NOMO-1 treated with DMSO at 0.1 percent for 48 hours (cell line): Measurements from ENCODE around the gene YWHAG.
"Not testable (repeated sequence)": the region's sequence is repeated elsewhere in the genome, so short reads cannot be mapped to it uniquely, and the experiment has no call there.

ENCODE experiments used
- DNase-seq: peaks from one replicate; lab custom pipeline; 2025; ENCODE audit not compliant: unreplicated experiment; lab: John Stamatoyannopoulos, UW

Gene YWHAG

DNA sequence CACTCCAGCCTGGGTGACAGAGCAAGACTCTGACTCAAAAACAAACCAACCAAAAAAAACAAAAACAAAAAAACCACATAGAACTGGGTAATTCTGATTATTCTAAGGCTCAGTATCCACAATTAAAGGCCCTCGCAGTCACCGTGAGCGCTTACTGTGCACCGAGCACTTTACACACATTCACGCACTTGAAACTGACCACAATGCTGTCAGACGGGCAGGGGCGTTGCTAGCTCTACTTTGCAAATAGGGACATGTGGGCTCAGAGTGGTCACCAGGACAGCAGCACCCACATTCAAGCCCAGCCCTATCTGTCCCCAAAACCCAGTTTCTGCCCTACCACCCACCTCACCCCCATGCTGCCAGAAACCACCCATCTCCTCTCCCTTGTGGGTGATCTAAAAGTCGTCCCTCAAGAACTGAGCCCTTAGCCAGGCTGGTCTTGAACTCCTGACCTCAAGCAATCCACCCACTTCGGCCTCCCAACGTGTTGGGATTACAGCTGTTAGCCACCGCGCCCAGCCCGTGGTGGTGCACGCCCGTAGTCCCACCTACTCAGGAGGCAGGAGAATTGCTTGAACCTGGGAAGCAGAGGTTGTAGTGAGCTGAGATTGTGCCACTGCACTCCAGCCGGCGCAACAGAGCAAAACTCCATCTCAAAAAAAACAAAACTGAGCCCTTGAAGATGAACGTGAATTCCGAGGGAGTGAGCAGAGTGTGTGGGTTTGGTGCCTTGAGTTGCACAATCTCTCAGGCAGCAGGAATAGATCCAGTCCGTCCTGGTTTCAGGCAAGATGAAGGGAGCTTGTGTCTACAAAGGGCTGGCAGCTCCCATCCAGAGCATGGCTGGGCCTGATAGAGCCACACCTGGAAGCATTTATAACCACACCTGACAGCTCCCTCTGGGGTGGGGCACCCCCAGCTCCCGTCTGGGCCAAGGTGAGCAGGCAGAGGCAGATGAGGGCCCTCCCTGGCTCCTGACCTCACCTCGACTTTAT lies 61.7 kb downstream of the YWHAG start:
- no peak for DNase-seq

DNA sequence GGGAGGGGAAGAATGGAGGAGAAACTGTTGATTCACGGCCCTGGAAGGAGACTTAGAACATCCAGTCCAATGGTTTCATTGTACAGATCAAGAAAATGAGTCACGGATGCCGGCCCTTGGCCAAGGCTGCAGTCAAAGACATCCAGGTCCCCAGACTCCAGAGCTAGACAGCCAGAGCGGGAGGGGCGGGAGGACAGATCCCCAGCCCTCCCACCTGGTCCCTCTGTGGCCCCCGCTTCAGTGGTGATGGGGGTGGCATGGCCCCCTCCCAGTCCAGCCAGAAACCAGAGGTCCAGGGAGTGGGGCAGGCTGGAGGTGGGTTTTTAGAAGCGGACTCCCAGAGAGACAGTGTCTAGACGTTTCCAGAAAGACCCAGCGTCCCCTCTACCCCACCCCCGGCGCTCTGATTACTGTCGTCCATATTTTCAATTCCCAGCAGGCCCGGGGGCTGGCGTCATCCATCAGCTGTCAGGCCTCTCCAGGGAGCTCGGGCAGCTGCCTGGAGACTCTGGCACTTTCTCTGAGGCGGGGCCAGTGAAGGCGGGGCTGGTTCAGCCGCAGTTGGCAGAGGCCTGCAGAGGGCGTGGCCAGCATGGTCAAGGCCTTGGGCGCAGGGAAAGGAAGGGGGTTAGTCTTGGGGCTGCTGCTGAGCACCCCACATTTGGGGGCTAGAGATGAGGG lies 64.3 kb downstream of the YWHAG start:
- DNase-seq = peak; percentile 43

DNA sequence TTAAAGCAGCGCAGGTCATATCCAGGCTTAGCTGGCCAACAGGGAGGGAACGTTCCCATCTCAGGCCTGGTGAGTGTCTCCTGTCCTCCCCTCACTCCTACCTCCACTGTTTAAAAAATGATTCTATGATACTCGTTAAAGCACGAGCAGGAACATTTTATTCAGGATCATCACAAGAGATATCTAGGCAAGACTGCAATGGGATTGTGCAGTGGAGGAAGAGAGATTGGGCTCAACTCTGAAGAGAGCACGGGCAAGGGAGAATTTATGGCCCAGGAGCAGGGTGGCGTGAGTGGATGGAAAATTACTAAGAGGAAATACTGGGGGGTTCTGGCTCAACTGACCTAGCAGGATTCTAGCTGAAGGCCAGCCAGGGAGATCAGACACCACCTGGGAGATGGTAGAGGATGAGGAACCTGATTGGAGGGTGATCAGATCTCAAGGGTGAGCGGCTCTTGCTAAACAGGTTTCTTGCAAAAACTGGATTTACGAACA lies 65.3 kb downstream of the YWHAG start:
- DNase-seq = peak; percentile 35

DNA sequence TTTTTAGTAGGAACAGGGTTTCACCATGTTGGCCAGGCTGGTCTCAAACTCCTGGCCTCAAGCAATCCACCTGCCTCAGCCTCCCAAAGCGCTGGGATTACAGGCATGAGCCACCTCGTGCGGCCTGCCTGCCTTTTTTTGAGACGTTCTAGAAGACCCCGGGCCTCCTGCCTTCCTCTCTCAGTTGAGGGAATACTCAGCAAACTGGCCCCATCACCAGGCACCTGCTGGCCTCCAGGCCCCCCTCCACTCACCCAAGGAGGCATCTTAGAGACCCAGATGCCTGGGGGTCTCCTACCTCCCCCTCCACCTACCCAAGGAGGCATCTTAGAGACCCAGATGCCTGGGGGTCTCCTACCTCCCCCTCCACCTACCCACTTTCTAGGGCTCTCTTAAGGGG lies 65.9 kb downstream of the YWHAG start:
- not testable (repeated sequence) for DNase-seq

DNA sequence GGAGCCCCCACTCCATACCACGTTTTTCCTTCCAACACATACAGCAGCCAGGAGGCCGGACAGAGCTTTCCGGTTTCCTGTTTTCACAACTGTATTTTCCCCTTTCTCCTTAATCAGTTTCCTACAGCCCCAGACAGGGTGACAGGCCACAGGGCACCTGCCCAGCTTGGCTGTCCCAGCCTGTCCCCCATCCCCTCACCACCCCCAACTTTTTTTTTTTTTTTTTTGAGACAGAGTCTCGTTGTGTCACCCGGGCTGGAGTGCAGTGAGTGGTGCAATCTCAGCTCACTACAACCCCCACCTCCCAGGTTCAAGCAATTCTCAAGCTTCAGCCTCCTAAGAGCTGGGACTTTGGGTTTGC lies 66.6 kb downstream of the YWHAG start:
- peak; percentile 63 for DNase-seq

DNA sequence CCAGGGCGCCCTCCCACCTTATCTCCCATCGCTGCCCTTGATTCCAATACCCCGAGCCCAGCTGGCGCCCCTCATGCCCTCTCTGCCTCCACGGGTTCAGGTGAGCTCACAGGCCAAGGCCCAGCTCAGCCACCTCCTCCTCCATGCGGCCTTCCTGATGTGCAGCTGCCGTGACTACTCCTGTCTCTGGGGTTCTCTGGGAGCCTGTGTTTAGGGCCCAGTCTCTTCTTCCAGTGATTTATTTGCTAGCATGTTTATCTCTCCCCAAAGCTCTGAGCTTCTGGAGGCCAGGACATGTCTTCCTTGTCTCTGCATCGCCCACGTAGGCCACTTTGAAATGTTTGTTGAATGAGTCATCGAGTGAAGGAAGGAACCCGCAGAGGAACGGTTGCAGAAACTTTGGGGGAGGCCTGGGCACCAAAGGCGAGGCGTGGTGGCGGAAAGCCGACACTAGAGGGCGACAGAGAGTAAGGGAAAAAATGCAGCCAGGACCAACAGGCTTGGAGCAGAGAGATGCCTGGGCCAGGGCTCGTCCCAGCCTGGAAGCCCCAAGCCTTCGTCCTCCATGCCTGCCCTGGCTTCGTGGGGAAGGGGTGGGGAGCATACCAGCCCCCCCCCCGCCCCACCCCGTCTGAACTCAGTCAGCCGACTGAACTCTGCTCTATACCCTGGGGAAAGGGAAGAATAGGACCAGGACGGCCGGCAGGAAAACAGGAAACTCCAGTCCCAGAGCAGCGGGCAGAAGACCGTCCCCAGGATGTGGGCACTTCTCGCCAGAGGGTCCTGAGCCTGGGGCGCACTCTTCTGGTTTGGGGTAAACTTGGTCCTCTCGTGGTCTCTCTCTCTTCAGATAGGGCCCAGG lies 67.2 kb downstream of the YWHAG start:
- peak; percentile 100 for DNase-seq

DNA sequence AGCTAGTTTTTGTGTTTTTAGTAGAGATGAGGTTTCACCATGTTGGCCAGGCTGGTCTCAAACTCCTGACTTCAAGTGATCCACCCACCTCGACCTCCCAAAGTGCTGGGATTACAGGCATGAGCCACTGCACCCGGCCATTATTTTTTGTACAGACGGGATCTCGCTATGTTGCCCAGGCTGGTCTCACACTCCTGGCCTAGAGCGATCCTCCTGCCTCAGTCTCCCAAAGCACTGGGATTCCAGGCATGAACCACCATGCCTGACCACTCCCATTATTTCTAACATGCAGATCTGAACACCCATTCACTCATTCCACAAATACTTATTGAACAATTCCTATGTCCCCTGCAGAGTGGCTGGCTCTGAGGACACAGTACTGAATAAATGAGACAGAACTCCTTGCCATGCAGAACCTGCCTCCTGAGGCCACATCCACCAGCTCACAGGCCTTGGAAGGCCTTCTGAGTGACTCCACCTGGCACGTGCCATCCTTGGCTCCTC lies 67.9 kb downstream of the YWHAG start:
- not testable (repeated sequence) for DNase-seq

DNA sequence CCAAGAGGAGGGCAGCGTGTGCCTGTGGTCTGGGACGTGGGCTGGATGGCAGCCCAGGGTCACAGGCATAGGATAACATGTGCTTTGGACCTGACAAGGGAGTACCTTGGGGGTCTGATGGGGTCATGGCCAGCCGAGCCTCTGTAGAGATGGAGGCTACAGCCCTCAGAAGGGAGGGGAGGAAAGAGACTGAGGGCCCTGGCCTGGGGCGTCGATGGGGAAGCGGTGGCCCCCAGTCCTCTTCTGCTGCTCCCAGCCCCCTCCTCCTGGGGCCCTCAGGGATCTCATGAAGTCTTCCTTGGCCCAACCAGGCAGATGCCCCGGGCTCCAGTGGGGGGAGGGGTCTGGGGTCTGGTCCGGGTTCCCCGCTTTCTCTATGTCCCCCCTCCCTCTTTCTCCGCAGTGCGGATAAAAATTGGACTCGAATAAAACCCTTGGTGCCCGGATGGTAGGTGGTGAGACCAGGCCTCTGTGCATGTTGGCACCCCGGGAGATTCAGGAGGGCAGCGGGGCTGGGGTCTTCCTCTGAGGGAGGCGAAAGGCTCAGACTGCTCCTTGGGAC lies 71.9 kb downstream of the YWHAG start:
- DNase-seq = no peak

DNA sequence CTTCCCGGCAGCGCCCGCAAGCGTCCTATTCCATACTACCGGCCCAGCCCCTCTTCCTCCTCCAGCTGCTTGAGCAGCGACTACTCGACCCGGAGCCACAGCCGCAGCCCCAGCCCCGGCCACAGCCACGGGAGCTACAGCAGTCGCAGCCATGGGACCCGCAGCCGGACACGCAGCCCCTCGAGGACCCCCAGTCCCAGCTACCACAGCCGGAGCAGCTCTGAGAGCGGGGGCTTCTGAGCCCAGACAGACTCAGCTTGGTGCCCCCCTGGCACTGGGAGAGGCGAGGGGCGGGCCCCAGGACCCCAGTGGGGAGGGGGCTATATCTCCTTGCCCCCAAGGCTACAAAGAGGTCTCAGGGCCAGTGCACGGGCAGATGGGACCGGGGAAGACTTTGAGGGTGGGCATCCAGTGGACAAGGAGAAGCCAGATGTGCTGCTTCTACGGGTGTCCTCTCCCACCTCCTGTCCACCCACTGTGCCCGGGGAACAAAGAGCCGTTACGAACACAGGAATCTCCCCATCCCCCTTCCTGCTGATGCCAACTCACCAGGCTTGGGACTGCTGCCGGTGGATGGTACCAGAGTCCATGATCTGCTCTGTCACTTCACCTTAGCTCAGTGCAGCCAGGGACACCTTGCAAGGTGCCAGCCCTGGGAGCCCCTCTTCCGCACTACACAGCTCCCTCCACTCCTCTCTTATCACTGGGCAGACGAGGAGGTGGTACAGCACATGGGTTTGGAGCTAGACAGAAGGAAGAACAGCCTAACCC lies 73.0 kb downstream of the YWHAG start:
- no peak for DNase-seq

DNA sequence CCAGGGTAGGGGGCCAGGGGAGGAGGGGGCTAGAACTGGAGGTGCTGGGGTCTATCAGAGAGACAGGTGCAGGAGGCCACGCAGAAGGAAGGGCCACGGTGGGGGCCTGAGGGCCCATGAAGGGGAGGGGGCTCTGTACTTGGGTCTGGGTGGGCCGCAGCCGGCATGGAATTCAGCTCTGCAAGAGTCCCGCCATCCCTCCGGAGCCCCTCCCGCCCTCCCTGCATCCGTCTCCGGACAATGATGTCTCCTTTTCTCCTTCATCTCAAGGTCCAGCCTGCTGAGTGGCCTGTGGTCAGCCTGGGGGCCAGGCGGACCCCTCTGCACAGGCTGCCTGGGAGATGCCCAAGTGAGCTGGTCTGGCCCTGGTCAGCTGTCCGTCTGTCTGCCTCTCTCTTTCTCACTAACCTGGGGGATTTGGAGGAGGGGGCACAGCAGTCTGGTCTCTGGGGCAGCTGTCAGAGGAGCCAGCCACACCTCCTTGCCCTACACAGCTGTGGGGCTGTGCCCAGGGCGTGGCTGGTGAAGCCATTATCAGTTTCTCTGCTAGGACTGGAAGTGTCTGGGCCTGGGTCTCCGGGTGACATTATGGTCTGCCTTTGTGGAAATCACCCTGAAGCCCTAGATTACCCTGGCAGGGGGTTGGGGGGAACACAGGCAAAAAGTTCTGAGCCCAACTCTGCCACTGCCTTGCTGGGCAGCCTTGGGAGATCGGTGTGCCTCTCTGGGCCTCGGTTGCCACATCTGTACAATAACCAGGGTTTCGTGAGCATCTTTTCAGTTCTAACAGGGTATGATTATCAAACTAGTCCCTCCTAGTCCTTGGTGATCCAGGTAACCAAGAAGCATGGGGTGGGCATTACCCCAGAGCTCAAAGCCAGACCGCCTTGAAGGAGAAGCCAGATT lies 75.3 kb downstream of the YWHAG start:
- DNase-seq = no peak

DNA sequence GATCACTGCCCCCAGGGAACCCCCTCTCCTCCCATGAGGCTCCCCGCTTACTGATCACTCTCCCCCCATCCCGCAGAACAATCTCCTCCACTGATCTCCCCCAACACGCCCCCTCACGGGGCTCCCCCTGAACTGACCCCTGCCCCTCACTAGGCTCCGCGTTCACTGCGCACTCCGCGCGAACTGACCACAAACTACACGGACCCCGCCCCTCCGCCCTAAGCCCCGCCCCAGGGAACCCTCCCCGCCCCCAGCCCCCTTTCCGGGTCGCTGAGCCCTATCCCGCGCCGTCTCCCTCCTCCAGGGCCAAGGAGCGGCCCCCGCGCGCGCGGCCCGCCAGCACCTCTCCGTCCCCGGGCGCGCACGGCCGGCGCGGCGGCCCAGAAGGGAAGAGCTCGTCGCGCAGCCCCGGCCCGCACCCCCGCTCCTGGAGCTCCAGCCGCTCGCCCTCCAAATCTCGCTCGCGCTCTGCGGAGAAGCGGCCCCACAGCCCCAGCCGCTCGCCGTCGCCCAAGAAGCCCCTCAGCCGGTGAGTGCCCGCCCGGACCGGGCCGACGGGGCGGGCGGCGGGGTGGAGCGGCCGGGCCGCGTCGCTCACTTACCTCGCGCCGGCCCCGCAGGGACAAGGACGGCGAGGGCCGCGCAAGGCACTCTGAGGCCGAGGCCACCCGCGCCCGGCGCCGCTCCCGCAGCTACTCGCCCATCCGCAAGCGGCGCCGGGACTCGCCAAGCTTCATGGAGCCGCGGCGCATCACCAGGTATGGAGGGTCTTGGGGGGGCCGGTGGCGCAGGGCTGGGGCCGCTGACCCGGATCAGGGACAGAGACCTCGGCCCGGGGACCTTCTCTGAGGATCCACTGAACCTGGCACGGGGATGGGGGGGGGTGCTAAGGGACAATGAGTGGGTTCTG lies 76.2 kb downstream of the YWHAG start:
- DNase-seq = no peak

DNA sequence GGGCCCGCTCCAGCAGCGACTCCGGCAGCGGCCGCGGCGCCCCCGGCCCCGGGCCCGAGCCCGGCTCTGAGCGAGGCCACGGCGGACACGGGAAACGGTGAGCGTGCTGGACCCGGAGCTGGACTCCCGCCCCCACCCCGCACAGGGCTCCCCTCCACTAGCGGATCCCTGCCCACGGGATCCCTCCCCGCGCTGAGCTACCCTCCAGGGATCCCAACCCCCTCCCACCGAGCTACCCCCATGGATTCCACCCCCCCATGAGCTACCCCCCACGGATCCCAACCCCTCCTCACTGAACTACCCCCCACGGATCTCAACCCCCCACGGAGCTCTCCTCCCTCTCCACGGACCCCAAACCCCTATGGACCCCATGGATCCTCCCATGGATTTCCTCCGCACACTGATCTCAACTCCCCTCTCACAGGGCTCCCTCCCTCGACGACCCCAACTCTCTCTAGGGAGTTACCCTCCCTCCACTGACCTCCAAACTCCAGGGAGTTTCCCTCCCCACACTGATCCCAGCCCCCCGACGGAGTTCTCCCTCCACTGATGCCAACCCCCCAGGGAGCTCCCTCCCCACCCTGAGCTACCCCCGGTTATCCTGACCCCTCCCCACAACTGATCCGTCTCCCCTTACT lies 77.0 kb downstream of the YWHAG start:
- no peak for DNase-seq

DNA sequence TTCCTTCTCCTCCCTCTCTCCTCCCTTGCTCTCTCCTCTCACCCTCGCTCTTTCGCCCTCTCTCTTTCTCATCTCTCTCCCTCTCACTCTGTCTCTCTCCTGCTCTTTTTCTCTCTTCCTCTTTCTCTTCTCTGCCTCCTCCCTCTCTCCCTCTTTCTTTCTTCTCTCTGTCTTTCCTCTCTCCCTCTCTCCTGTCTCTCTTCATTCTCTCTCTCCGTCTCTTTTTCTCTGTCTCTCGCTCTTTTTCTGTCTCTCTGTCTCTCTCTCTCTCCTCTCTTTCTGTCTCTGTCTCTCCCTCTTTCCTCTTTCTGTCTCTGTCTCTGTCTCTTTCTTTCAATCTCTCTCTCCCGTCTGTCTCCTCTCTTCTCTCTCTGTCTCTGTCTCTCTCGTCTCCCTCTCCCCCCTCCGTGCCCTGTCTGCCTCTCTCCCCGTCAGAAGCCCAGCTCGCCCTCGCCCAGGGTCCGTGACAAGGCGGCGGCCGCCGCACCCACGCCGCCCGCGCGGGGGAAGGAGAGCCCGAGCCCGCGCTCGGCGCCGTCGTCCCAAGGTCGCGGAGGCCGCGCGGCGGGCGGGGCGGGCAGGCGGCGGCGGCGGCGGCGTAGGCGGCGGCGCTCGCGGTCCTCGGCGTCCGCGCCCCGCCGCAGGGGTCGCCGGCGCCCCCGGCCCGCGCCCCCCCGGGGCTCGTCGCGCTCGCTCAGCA lies 77.6 kb downstream of the YWHAG start:
- no peak for DNase-seq

DNA sequence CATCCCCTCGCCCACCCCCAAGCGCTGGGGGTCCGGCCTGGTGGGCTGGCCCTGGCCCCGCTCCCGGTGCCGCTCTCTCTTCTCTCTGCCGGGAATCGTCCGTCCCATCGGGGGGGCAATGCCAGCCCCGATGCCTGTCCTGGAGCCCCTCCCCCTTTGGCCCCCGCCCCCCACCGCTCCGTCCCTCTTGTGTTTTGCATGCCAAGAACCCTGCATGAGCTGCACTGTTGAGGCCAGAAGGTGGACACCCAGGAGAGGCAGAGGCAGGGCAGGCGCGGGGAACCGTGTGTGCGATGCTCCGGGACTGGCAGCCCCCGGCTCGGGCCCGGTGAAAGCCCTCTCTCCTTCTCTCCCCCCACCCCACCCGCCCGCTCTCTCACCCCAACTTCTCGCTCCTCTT lies 78.4 kb downstream of the YWHAG start:
- no peak for DNase-seq

DNA sequence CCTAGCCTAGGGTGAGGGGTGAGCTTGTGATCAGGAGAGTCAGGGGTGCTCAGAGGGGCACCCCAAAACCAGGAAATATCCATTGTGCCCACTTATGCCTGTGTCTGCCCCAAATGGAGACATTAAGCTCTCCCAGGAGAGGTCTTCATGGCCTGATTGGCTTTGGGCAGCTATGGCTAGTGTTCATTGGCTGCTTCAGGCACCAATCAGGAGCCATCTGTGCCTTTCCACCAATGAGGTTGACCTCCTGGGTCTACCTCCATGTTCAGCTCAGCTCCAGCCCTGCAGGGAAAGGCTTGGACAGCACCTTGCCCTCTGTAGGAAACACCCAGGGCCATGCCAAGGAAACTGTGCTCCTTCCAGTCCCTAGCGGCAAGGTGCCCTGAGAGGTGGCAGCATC lies 80.3 kb downstream of the YWHAG start:
- no peak for DNase-seq
